COLO668 (cell line): ENCODE results near the gene RBMX2.

Experiments
- DNase-seq: peaks from one replicate; lab custom pipeline; 2025; ENCODE audit not compliant: unreplicated experiment; lab: John Stamatoyannopoulos, UW

RBMX2 gene

DNA sequence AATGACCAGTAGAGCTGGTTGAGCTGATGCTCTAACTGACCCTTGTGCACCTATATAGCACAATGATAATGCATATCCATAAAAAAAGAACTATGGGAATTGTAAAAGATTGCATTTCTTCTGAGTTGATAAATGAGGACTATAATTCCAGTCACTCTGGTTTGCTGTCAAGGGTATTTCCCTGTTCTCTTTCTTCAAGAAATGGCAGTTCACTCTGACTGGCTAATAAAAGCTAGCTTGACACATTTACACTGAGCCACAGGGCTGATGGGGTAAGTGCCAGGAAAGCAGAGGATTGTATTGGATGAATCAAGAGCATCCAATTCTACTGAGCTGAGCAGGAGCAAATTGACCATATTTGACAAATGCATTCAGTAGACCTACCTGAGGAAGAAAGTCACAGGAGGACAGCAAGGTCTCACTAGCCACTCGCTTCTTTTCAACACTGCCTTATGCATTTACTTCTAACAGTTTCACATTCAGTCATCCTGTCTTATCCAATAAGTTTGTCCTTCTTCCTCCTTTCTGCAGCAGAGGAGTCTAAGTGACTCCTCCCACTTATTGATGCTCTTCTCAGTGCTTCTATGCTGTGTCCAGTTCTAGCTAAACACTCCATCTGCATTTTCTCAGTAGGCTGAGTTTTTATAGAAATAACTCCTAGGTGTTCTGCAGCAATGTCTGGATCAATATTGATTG lies 43.0 kb downstream of the RBMX2 start:
- DNase-seq, result no peak

DNA sequence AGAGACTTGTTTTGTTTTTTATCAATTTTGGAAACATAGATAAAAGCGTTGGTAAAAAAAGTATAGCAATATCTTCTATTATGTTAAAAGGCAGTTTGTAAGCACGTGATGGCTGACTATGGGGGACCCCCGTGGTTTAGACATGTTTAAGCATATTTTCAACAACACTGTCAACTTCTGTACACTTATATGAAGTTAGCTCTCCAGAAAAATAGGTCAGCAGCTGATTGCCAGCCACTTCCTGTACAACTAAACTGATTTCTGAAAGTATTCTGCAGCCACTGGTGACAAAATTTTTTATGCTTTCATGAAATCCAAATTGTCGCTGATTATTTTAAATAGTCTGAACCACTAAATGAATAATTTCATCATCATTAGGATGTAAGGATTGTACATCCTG lies 45.2 kb downstream of the RBMX2 start:
- no peak for DNase-seq
